Cerebellar cortex (tissue), 1 donor: ENCODE data around the gene TMEM221.

Experiments
- DNase-seq: peaks from one replicate; pipeline ENCODE4 v3.0.0-alpha.2; 2015; ENCODE audit warnings: low spot score

The TMEM221 gene

DNA sequence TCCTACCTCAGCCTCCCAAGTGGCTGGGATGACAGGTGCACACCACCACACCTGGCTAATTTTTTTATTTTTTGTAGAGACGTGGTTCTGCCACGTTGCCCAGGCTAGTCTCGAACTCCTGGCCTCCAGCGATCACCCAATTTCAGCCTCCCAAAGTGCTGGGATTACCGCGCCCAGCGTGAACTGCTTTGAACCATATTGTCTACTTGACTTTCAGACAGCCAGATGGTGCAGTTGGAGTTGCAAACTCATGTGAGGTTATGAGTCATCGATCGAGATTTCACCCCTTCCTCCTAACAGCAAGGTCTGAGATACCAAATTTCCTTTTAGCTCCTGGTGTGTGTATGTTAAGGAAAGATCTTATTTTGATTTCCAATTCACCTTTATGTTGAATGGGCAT is 24.6 kb upstream of the TMEM221 start:
- no peak for DNase-seq

DNA sequence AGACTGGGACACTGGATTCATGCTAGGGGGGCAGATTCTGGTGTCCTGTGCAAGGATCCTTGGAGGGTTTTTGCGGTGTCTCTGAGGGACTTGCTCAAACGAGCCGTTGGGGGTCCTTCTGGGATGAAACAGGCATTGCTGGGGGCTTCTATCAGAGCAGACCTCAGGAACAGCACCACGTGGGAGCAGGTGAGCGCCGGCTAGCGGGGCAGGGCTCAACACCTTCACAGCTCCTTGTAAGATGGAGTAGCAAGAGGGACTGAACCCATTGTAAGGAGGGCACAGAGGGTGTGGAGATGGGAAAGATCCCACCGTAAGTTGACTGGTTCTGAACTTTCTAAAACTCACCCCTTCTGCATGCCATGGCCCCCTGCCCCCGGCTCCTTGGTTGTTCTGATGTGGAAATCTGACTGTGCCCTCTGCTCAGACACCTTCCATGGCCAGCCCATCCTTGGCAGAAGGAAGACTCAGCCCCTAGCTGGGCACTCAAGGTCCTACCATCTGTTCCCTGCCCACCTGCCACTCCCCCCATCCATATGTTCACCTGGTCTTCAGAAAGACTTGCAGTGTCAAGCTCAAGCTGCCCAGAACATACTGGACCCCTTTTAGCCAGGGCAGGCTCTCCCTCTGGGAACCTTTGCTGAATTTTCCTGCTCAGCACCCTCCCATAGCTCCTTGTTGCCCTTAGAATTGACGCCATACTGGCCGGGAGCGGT is 23.1 kb upstream of the TMEM221 start:
- peak; percentile 67 for DNase-seq

DNA sequence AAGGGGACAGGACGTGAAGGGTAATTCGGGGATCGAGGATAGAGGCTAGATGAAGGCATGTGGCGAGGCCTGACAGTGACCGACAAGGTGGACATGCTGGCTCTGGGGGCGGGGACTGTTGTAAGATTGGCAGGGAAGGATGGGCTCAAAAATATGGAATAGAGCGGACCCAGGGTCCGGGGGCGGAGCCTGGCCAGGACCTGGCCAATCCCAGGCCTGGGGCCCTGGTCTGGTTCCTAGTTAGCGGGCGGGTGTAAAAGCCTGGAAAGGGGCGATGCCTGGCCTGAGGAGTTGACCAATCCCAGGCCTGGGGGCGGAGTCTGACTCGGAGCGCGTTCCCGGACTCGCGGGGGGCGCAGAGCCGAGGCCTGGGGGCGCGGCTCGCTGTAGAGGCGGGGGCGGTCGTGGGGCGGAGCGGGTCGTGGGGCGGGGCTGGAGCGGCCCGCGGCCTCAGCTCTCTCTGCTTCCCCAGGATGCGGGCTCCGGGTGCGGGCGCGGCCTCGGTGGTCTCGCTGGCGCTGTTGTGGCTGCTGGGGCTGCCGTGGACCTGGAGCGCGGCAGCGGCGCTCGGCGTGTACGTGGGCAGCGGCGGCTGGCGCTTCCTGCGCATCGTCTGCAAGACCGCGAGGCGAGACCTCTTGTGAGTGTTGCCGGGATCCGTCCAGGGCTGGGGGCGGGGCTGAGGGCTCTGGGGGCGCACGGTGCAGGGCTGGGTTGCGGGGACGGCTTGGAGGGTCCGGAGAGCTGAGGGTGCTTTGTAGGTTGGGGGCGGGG is 21.8 kb upstream of the TMEM221 start, which contains the start of gene SLC27A1:
TSS of gene SLC27A1 (plus strand) at position 457 of the 774 bp plus-strand sequence. CDS start at position 474, 17 bp downstream.
- DNase-seq, result peak; percentile 100

DNA sequence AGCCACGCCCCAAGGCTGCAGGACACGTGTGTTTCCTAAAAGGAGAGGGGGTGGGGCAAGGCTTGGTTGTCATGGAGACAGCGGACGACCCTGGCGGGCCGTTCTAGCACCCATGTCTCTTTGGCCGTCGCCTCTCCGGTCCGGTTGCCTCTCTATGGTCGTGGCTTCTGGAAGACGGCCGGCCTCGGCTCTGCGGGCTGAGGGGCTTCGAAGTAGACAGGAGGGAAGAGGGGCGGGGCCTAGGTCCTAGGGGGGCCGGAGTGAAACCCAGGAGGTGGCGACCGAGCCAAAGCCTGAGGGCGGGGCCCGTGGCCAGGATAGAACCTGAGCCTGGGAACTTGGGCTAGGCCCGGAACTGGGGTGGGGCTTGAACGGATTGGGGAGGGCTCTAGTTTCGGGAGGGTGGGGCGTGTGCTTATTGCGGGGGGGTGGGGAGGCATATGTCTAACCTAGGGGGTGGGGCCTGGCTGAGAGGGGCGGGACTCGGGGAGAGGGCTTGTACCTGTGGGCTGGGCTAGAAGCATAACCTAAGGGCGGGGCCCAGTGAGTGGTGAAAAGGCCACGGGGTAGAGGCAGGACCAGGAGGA is 21.1 kb upstream of the TMEM221 start:
- DNase-seq, result peak; percentile 97

DNA sequence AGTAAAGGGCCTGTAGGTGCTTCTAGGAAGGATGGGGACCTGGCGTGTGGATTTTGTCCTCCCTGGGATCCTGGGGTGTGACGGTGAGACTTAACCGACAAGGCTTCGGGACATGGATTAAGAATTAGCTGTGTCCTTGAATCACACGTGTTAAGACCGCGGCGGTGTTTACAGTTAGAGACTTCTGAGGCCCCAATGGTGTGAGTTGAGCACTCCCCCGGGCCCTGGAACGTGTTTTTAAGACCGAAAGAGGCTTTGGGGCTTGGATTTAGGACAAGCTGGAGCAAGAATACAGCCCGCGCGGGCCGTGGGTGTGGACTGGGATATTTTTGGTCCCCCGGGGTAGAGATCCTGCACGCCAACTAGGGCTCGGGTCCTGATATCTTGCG is 20.6 kb upstream of the TMEM221 start:
- no peak for DNase-seq

GRCh38 chr19:17468302-17469091 is 20.0 kb upstream of the TMEM221 start:
- DNase-seq, result peak; percentile 27

DNA sequence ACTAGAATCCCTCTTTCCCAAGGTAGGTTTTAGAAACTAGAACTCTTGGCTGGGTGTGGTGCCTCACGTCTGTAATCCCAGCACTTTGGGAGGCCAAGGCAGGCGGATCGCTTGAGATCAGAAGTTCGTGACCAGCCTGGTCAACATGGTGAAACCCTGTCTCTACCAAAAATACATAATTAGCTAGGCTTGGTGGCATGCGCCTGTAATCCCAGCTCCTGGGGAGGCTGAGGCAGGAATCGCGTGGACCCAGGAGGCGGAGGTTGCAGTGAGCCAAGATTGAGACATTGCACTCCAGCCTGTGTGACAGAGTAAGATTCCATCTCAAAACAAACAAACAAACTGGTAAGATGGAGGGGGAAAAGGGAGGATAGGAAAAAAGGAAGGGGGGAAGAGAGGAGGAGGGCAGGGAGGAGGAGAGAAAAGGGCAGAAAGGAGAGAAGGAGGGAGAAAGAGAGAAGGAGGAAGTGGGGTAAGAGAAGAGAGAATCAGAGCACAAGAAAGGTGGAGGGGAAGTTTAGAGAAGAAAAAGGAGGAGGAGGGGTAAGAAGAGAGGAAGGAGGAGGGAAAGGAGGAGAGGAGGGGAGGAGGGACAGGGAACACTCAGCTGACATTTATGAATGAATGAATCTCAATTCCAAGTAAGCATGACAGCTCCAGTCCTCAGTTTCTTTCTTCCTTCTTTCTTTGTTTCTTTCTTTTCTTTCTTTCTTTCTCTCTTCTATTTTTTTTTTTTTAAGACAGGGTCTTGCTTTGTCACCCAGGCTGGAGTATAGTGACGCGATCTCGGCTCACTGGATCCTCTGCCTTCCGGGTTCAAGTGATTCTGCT is 19.2 kb upstream of the TMEM221 start:
- no peak for DNase-seq

- no peak for DNase-seq
These were observed 18.0 kb upstream of the TMEM221 start for GRCh38 chr19:17466487-17466850.

DNA sequence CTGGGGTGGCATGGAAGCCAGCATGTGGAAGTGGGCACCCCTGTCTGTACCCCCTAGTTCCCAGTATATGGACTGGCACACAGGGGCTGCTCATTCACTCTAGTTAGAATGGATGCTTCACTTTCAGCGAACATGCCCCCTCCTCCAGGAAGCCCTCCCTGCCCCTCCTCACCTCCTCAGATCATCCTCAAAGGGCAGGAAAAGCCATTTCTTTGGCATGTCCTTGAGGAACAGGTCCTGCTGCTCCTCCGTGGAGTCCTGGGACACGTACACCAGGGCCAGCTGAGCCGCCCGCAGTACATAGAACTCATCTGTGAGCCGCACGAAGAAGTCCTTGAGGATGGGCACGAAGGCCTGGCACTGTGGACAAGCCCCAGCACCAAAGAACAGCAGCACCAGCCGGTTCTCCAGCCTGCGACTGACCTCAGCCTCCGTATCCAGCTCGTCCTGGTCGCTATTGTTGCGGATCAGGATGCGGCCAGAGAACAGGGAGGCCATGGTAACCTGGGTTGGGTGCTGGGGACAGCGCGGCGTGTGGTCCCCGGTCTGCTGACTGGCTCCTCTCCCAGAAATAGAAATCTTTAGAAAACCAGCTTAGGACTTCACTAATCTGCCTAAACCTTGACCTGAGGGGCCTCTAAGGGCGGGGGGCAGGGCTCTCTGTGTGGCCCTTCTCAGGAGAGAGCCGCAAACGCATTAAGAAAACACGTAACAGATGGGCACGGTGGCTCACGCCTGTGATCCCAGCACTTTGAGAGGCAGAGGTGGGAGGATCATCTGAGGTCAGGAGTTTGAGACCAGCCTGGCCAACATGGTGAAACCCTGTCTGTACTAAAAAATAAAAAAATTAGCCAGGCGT is 12.1 kb upstream of the TMEM221 start, which contains the start of gene NXNL1:
TSS of gene NXNL1 (minus strand) at position 555 of the 859 bp plus-strand sequence. CDS start at position 498, 57 bp downstream.
- no peak for DNase-seq

DNA sequence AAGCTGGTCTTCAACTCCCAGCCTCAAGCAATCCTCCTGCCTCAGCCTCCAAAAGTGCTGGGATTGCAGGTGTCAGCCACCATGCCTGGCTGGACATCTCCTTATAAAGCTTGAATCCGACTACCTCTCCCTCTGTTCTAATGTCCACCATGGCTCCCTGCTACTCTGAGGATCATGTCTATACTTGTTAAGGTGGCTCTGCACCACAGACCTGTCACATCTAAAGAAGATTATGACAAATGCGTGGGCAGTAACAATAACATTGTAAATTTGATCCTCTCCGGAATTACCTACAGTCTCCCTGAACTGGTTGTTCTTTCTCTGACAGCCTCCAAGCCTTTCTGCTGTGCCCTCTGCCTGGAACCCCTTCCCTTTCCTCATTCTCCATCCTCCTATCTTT is 10.5 kb upstream of the TMEM221 start:
- no peak for DNase-seq

- no peak for DNase-seq
These were observed 9.1 kb upstream of the TMEM221 start for GRCh38 chr19:17457616-17458015.

GRCh38 chr19:17456127-17456526 is 7.7 kb upstream of the TMEM221 start:
- DNase-seq, result no peak

- no peak for DNase-seq
These were observed 7.0 kb upstream of the TMEM221 start for GRCh38 chr19:17455308-17456123.

DNA sequence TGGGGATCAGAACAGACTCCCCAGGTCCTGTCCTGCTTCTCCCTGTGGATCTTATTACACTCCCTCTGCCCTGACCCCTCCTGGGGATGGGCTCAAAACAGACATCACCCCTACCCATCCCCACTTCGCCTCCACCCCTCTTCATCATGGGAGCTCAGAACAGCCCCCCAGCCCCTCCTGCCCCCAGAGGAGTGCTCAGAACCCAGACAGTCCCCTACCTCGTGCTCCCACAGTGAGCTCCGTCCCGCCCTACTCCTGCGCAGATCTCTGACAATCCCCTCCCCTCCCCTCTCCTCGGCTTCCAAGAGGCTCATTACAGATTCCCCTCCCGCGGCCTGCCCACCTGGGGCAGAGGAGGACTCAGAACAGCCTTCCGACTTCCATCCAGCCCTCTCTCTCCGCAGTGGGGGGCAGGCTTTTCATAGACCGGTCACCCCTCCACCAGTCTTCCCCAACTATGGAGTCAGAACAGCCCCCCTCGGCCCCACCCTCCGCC is 6.2 kb upstream of the TMEM221 start:
- DNase-seq, result no peak

DNA sequence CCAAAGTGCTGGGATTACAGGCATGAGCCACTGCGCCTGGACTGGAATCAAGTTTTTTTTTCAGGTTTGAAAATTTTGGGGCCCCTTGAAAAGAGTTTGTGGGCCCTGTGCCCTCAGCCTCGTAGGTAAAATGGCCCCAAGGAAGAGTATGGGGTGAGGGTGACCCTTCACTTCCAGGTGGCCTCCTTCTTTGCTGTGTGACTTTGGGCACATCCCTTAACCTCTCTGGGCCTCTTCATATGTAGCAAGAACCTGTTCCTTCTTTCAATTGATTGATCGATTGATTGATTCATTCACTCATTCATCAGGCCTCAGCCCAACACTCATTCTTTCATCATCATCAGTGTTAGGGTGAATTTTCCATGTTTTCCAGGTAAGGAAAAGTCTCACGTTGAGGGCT is 3.4 kb upstream of the TMEM221 start:
- DNase-seq, result no peak

GRCh38 chr19:17450264-17451075 is 2.0 kb upstream of the TMEM221 start:
- no peak for DNase-seq

DNA sequence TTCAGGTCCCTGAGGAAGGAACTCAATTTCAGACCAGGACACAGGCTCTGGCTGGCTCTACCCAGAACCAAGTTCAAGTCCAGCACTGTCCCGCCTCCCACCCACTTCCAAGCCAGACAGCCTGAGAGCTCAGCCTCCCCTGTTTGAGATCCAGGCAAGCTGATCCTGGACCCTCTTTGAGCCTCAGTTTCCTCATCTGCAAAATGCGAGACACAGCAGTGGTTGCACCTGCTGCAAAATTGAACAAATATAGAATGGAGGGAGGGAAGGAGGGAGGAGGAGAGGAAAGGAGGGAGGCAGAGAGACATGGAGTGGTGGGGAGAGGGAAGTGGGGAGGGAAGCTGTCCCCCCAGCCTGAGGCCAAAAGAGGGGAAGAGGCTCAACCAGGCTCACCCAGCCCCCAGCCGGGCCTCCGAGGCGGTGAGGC is 751 bp downstream of the TMEM221 start:
- no peak for DNase-seq

- DNase-seq, result no peak
These were observed 2.8 kb downstream of the TMEM221 start for GRCh38 chr19:17445526-17446165.
